Measurements from ENCODE around the gene FOXD1.
"Not testable (repeated sequence)": the region's sequence is repeated elsewhere in the genome, so short reads cannot be mapped to it uniquely, and the experiment has no call there.

Gene FOXD1

DNA sequence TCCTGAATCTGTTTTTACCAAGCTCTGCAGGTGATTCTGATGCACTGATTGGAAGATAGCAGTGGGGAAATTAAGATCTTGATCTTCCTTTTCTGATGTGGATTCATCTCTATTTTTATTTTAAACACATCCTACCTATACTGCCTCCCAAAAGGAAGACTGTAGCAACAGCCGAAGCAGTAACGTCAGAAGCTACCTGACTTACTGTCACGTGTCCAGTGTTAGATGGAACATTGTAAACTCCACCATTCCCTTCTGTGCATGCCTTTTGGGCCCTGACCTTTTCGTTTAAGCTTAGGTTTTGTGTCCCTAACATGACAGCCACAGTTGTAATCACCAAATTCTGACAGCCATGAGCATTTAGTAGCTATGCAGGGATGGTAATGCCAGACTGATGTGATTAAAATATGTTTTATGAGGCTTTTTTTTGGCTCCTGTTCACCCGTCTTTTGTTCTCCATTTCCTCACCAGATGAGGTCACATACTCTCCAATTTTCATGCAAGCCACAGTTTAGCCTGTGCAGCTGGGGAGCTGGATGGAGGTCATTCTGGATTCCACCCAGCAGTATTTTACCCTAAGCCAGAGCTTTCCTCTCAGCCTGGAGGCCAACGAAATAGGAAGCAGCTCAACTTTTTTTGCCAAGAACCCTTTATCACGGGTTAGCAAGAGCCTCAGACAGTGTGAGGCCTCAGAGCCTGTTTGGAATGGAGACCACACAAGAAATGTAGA, 15.6 kb upstream of the FOXD1 start:
- no peak for DNase-seq (ENCODE audit: low spot score)

DNA sequence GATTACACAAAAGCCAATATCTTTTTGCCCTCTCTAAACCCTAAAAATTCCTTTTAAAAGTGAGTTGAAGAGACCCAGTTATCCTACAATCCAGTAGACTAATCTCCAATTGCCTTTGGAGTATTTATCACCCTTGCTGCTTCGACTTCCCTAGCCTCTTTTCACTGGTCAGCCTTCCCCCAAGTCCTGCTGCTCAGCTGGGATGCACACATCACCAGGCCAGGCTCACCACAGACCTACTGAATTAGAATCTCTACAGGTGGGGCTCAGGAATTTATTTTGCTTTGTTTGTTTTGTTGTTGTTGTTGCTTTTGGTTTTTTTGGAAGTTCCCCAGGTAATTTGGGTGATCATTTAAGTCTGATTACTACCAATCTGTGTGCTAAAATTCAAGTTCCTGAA, 11.6 kb upstream of the FOXD1 start:
- no peak for DNase-seq (ENCODE audit: low spot score)

DNA sequence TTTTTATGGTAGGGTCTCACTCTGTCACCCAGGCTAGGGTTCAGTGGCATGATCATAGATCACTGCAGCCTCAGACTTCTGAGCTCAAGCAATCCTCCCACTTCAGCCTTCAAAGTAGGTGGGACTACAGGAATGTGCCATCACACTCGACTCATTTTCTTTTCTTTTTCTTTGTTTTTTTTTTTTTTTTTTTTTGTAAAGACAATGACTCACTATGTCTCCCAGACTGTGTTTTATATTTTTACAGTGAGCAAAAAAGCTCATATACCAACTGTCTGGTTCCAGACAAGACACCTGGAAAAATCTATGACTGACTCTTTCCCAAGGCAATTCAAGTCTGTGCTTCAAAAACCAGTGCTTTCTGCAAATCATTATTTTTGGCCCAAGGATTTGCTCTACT, 10.8 kb upstream of the FOXD1 start:
- DNase-seq (ENCODE audit: low spot score) = no peak

DNA sequence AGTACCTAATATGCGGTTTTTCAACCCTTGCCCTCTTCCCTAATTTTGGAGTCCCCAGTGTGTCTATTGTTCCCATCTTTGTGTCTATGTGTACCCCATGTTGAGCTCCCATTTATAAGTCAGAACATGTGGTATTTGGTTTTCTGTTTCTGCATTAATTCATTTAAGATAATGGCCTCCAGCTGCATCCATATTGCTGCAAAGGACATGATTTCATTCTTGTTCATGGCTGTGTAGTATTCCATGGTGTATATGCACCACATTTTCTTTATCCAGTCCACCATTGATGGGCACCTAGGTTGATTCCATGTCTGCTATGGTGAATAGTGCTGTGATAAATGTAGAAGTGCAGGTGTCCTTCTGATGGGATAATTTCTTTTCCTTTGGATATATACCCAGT, 7.9 kb upstream of the FOXD1 start:
- not testable (repeated sequence) for DNase-seq (ENCODE audit: low spot score)

DNA sequence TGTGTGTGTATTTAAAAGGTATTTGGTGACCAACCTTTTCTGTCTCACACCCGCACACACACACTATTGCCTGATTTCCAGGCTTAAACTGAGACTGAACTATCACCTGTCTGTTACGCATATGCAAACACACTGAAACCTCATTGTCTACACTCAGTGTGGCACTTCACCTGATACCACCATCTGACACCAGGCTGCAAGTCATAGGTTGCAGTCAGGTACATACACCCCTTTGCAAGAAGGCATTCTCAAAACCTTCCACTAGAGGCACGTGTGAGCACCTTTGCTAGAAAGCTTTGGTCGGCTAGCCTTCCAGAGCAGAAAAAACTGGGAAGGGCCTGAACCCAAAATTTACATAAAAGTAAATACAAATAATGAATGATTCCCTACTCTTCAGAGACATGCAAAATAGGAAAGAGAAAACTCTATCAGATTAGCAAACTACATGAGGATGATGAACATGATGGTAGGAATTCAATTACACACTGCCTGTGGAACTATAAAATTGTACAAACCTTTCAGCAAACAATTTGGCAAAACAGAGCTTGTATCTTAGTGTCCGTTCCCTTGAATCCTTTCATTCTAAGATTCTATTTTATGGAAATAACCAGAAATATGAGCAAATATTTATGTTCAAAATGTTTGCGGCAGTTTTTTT, 5.9 kb upstream of the FOXD1 start:
- DNase-seq (ENCODE audit: low spot score) = peak; percentile 49

DNA sequence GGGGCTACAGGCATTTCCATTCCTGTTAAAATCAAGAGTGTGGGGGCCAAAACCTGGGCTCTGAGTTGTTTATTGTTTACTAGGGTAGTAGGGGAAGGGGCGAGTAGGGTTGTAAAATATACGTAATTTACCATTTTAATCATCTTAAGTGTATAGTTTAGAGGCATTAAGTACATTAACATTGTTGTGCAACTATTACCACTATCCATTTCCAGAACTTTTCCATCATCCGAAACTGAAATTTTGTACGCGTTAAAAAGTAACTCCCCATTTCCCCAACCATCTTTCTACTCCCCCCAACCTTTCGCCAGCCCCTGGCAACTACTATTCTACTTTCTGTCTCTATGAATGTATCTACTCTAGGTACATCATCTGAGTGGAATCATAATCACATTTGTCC, 3.6 kb upstream of the FOXD1 start:
- no peak for DNase-seq (ENCODE audit: low spot score)

DNA sequence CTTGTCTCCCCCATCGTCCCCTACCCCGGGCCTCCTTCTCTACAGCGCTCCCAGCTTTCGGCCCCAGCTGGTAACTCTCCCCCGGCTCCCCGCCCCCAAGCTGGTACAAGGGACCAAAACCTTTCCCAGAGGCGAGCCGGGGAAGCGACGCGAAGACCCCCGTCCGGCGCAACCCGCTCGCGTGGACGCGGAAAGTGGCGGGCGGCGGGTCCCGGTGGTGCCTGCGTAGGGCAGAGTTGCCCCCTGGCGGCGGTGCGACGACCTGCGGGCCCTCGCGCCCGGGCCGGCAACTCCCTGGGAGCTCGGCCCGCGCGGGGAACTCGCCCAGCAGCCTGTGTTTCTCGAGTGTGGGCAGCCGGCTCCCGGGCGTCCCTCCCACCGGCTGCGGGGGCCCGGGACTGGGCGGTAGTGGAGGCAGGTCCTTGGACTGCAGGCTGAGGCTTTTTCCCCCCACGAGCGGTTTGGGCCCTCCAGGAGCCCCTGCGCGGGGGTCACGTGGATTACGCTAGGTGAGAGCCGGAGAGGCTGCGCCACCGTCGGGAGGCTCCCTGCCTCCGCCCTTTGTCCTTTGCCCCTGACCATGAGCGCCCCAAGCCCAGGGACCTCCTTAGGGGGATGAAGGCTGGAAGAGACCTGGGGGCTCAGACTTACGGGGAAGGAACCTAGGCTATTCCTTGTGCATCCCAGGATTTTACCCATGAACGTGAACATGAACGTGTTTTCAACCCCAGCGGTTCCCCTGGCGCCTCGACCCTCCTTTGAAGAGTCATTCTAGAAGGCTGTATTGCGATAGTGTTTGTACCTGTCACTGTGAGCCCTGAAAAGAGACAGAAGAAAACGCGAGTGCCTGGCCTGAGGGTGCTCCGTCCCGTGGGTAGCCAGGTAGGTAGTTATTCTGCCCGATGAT, 2.9 kb upstream of the FOXD1 start:
- peak; percentile 56 for DNase-seq (ENCODE audit: low spot score)

DNA sequence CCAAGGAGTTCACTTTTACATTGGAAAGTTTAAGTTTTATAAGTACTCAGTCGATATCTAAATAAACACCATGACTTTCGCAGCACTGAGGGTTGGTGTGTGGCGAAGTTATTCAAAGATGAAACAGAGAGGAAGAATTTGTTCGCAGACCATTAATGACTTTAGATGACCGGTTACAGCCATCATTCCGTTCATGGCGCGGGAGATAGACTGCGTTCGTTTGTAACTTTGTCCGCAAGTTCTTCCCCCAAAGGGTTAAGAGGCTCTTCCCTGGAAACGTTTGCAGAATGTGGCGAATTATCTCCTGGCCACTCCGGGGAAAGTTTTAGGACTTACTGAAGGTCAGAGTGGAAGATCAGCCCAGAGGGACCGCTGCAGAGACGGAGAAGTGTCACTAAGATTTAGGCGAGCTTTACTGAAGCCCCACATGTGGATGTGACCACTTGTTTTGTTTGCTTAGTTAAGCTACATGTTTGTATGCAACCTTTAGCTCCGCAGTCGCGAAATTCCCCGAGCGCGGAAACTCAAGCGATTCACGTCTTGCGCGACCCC, 2.2 kb upstream of the FOXD1 start:
- no peak for DNase-seq (ENCODE audit: low spot score)

DNA sequence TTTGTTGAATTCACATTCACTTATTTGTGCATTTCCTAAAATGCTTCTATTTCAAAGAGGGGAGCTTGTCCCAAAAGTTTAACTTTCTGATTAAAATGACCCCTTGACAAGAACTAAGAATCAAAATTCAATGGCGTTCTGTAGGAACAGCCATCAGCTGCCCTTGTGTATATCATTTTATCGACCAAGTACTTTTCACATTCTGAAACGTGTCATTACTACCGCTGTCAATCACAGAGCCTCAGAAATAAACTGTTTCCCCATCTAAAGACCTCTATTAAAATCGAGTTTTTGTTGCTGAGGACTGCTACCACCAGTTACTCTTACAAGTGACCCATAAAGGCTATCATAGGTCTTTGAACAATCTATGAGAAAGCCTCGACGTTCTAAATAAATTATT, 1.6 kb upstream of the FOXD1 start:
- DNase-seq (ENCODE audit: low spot score) = no peak

DNA sequence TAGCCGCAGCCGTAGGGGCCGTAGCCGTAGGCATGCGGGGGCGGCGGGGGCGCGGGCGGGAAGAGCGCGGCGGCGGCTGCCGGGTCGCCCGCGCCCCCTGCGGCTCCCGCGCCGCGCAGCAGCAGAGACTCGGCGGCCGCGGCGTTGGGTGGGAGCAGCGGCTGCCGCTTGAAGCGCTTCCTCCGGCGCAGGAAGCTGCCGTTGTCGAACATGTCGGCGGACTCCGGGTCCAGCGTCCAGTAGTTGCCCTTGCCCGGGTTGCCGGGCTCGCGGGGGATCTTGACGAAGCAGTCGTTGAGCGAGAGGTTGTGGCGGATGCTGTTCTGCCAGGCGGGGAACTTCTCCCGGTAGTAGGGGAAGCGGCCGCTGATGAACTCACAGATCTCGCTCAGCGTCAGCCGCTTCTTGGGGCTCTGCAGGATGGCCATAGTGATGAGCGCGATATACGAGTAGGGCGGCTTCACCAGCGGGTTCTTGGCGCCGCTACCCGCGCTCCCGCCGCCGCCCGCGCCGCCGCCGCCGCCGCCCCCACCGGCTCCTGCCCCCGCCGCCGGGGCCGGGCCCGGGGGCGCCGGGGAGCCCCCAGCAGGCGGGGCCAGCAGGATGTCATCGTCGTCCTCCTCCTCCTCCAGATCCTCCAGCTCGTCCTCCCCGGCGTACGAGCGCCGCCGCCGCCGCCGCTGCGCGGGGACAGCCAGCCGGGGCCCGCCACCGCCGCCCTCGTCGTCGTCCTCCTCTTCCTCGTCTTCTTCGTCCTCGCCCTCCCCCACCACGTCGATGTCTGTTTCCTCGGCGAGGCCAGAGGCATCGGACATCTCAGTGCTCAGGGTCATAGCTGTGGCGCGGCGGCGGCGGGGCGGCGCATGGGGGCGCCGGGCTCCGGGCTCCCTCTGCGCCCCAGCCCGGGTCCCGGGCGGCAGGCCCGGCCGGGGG, 781 bp downstream of the FOXD1 start:
- DNase-seq (ENCODE audit: low spot score) = peak; percentile 18

DNA sequence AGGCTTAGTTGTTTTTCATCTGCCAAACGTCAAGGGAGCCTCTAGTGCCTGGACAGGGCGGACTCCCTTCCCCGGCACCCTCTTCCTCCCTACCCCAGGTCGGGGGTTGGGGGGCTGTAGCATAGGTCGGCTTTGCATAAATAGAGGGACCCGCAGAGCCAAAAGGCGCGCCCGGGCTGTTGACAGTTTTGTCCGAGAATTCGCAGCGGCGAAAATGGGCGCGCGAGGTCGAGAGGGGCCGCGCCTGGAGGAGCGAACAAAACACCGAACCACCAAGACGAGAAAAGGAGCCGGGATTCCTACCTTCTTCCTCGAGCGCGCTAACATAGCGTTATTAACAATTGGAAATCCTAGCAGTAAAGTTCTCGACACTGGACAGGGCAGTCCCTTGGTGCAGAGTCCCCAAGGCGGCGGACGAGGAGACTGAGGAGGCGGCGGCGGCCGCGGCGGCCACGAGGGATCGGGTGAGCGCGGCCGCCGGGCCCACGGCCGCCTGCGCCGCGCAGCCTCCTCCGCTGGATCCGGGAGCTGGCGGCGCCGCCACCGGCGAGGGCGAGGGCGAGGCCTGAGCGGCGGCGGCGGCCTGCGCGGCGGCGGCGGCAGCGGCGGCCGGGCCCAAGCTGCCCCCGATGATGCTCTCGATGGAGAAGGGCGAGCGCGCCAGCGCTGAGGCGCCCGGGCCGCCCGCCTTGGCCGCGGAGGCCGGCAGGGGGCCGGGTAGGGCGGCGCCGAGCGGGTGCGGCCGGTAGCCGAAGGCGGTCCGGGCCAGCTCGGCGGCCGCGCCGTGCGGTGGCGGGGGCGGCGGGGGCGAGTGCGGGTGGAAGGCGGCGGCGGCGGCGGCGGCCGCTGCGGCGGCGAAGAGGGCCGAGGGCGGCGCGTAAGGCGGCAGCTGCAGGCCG, 1.7 kb downstream of the FOXD1 start:
- no peak for DNase-seq (ENCODE audit: low spot score)

DNA sequence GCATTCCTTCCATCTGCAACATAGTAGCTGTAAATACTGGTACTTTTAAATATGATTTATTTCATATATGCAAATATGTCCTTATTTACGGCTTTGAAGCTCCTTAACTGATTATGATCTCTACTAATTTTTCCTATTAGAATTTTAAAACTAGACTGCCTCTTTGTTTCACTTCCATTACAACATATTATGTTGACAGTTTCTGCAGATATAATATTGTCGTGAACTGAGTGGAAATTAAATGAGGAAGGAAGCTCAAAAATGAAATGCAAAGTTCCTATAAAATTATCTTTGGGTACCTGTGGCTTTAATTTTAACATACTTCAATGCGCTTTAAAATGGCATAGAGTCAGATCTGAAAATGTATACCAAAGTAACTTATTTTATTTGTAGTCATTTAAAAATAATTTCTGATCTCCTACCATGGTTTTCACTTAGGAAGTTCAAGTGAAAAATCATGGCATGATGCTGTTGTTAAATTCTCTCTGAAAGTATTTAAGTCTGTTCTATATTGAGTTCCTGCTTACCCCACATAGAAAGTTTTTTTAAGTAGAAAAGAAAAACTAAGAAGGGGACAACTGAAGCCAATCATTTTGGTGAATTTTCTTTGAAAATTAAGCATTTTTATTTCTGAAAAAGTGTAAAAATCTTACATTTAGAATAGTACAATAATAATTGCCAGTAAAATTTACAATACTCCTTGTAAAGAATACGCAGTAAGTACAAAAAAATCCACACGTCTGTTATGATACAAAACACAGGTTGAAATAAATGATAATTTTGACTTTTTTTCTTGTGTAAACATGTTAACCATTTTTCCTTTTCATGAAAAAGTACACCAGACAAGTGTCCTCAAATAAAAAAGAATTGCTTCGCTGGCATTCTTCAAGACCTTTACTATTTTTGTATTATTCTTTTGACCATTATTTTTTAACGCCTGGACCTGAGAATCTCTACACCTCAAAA, 2.6 kb downstream of the FOXD1 start:
- DNase-seq (ENCODE audit: low spot score) = no peak

DNA sequence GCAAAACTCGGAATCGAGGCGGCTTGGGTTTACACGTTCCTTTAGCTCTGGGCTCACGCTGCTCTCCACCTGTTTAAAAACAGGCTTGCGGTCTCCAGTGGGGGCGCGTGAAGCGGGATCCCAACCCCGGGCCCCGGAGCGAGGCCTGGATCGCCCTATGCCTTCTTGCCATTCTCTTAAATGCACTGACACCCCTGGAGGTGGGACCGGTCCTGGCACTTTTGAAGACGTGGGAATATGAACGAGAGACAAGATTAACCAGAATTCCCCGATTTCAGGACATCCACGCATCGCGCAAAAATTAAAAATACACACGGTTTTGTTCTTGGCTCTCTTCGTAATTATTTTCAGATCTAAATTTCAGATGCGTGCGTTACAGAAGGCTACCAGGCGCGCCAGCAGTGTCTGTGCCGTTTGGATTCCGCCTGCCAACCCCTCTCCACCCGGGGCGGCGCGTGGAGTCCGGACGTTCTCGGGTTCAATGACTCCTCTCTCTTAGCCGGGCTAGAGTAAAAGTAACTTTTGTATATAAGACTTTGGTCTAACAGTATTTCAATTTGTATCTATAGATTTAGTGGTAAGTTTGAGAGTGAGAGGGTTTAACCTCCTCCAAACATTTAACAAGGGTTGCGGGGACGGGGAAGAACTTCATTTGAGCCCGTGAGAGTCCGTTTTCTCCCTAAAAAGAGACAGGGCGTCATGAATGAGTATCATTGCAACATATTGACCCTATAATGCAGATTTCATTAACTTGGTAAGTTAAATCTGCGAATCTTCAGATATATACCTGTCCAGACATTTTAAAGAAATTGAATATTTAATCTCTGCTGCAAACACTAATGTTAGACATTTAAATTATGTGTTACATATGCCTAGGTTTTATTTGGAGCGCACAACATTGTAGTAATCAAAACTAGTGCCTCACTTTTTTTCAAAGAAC, 3.8 kb downstream of the FOXD1 start:
- DNase-seq (ENCODE audit: low spot score) = no peak

DNA sequence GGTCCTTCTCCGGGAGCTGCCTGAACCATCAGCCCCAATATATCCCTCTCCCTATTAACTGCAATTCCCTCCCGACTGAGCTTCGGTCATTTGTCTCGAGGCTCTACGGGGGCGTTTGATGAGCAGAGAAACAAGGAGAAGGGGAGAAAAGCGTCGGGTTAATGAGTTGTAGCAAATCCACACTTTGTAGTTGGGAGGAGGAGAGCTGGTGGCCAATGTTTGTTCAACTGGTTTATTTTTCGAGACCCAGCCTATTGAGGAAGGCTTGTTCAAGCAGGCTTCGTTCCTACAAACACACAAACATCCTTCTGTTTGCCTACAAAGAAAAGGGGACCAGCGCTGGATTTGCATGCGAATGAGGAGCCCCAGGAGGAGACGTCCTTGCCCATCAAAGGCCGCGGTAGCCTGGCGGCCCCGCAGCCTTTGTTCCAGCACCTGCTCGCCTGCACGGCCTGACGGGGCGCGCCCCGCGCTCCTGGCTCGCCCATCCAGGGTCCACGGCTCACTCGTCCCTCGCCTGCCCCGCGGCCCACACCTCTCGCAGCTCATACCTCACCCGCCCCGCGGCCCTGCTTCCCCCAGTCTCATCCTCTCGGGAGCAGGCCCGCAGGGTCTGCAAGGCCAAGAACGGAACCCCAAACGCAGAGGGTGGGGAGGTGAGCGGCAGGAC, 4.6 kb downstream of the FOXD1 start:
- DNase-seq (ENCODE audit: low spot score) = no peak

DNA sequence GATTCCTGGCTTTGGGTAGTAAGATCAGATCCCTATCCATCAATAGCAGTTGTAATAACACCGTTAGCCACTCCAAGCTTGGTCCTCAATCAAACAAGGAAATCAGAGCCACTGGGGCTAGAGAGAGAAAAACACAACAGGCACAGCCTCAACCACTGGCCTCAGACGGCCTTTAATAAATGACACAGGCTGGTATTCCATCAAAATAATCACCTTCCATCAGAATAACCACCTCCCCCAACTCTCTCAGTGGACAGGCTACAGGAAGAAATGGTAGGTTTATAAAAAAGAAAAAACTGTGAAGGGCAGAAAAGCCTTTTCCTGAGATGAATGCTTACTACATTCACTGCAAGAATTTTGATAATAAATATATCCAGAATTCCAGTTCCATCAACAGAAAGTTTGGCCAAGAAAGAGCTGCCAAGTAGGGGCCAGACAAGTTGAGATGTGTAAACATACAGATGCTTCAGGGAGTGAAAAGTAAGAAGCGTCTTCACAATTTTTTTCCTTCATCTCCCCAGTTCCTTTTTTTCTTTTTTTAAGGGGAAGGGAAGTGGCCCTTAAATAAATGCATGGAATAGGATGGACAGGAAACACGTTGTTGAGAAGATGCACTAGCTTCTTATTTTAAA, 5.5 kb downstream of the FOXD1 start:
- no peak for DNase-seq (ENCODE audit: low spot score)

DNA sequence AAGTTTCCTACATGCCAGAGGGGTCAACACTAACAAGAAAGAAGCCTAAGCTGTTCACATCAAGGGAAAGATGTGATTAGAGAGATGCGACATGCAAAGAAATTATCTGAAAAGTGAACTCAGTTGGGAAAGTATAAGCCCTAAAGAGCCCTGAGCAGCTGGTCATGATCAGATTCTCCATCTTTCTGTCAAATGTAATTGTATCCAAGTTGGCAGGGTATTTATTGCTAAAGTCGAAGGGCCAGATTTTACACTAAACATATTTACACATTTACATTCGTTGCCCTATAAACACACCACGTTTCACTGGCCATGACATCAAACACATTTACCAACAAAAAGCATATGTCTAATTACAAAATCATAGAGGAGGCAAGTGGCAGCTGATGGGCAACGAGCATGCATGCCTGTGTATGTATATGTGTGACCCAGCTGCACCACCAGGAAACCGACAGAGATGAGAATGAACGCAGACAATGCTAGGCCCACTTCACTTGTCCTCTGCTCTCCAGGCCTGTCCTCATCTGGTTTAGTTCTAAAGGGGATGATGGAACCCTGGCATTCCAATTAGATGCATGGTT, 6.3 kb downstream of the FOXD1 start:
- no peak for DNase-seq (ENCODE audit: low spot score)

DNA sequence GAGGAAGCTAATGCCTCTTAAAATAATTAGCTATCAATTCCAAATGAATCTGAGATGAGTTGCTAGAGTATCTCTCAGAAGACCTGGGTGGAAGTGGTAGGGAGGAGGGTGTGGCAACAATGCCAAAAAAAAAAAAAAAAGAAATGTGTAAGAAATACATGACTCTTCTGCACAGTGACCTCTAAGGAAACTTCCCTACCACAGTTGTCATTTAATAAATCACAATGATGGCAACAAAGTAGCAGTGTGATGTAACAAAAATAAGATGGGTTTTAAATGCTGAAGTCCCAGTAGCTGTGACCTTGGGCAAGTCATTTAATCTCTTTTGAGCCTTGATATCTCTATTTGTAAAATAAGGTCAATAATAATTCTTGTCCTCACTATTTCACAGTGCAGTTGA, 7.2 kb downstream of the FOXD1 start:
- no peak for DNase-seq (ENCODE audit: low spot score)
